HG02885 (cell line): ENCODE results near the gene MFAP3.
"Not testable (repeated sequence)": the region's sequence is repeated elsewhere in the genome, so short reads cannot be mapped to it uniquely, and the experiment has no call there.

Experiments
- ATAC-seq: cut with Tn5 transposase; IDR thresholded peaks from one replicate; pipeline ENCODE4 v1.9.1; 2021; ENCODE audit warnings: mild to moderate bottlenecking; ENCODE audit not compliant: unreplicated experiment, poor library complexity

The MFAP3 gene

DNA sequence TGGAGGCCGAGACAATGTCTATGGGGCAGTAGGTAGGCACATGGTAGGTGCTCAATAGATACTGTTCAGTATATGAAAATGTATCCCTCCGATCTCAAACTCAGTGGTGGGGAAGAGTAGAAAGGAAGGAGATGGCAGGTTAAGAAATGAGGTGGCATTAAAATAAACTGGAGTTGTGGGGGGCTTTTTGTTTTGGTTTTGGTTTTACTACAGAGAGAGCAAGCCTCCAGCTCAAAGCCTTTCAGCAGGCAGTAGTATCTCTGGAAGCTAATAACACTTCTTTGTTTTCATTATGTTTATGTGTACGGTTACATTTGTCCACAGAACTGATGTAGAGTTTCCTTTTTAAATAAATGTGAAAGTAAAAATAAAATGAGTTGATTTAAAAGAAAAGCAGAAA lies 8.6 kb downstream of the MFAP3 start:
- peak; percentile 69 for ATAC-seq

DNA sequence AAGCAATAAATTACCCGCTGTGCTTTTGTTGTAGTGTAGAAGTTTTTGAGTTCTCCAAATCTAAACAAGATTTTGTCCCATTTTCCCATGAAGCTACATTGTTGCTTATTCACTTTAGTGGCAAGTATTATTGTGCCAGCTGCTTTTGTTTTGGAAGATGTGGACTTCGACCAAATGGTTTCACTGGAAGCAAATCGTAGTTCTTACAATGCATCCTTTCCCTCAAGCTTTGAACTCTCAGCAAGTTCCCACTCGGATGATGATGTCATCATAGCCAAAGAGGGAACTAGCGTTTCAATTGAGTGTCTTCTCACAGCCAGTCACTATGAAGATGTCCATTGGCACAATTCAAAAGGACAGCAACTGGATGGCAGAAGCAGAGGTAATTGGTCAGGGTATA lies 10.9 kb downstream of the MFAP3 start:
- ATAC-seq: no peak

DNA sequence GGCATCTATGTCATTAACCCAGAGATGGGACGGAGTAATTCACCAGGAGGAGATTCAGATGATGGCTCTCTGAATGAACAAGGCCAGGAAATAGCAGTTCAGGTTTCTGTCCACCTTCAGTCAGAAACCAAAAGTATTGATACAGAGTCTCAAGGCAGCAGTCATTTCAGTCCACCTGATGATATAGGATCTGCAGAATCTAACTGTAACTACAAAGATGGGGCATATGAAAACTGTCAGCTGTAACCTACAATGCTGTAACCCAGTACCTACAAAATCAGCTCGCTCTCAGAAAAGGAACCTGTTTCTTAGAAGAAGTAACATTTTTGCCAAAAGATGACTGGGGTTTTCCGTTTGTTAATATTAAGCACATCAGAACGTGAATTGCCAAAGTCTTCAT lies 14.7 kb downstream of the MFAP3 start:
- ATAC-seq: no peak

DNA sequence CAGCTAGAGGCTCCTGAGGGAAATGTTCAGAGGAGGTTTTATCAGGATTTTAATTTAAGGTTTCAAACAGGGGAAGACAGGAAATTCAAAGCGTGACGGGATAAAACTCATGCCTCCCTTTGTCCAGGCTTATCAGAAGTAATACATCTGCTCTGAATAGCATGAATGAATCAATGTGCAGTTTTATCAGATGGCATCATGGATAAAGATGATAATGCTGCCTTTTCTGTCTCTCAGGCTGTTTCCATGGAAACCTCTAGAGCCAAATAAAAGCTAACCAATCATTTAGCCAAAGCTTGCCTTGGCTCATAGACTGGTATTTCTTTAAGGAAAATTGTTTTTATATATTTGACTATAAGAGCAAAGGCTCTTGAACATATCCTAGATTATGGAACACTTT lies 16.4 kb downstream of the MFAP3 start:
- no peak for ATAC-seq

DNA sequence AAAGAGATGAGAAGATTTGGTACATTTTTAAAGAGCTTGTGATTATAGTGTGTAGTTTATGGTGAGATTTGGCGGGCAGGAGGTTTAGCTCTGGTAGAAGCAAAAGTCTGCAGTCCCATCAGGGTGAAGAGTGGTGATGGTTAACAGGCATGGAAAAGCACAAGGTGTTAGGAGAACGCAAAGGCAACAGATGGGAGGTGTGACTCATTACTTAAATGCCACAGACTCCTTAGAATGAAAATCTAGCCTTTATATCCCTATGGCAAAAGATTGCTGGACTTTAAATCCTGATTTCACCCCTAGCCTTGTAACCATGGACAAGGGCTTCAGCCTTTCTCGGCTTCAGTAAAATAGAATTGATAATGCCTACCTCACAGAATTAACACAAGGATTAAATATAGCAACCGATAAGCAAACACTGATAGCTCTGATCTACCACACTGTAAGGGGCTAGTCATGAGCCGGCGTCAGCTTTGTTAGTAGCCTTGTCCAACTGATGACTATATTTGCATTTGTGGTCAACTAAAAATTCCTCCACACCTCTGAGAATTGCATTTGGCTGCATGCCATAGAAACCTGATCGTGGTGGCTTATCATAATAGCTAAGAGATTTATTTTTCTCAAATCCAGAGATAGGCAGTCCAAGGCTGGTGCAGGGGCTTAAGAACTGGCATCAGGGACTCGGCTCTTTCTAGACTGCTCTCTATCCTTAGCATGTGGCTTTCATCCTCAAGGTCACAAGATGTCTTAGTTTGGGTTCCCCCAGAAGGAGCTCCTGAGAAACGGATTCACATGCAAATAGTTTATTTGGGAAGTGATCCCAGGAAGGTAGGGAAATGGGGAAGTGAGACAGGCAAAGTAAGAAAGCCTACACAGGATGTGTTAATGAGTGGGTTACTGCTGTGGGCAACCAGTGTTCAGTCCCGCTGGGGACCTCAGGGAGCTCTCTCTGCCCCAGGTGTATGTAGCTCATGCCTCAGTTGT lies 19.6 kb downstream of the MFAP3 start:
- peak; percentile 76 for ATAC-seq

DNA sequence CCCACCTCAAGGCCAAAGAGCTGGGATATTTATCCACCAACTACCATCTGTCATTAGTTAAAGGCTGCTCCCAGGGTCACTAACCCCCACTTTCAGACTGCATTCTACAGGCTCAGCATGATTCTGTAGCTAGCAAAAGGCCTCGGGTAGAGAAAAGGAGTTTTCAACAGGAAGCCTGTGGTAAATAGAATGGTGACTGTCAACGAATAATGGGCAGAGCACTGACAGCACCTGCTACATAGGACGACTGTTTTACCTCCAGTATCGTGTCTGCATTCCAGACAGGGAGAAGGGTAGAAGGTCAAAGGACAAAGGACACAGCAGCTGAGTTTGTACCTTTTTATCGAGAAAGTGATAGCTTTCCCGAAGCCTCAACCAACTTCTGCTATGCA lies 20.3 kb downstream of the MFAP3 start:
- peak; percentile 57 for ATAC-seq

DNA sequence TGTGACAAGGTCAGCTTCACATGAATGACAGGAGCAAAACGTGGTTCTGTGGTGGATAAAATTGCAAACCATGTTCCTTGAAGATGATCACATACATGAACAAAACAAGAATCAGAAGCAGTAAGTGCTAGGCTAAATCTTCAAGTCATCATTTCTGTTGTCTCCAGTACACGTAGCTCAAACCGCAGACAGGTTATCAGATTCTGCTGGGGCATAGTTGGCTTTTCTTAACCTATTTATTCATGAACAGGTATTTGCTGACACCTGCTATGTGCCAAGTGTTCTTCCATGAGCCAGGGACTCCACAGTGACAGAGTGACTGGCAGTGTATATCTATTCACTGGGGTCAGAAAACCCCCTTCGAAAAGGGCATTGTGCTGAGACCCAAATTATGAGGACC lies 20.8 kb downstream of the MFAP3 start:
- ATAC-seq: no peak

DNA sequence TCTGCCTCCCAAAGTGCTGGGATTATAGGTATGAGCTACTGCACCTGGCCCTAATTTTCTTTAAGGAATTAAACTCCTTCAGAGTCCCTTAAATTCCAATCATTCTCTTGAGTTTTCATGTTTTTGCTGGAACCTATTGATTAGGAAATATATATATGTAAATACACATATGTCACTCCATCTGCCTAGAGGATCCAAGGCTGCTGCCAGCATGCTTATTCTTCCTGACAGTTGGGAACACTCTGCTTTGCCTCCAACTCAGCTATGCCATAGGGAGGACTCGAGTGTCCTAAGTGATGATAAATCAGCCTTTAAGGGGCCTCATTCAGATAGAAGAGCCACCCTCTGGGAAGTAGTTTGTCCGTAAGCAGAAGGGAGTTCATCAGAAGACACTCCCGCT lies 21.8 kb downstream of the MFAP3 start:
- no peak for ATAC-seq

DNA sequence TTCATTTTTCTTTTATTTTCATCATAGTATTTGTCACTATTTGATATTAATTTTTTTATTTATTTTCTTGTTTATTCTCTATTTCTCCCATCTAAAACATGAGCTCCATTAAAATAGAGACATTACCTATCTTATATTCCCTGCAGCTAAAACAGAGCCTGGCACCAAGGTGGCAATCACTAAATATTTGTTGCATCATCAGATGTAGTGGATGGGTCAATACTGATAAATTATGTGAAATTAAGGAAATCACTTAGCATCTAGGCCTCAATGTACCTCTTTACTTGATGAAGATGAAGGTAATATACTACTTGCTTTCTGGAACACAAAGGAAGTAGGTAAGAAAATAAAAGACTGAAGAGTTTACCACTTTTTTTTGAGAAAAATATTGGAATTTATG lies 24.6 kb downstream of the MFAP3 start:
- ATAC-seq: no peak

DNA sequence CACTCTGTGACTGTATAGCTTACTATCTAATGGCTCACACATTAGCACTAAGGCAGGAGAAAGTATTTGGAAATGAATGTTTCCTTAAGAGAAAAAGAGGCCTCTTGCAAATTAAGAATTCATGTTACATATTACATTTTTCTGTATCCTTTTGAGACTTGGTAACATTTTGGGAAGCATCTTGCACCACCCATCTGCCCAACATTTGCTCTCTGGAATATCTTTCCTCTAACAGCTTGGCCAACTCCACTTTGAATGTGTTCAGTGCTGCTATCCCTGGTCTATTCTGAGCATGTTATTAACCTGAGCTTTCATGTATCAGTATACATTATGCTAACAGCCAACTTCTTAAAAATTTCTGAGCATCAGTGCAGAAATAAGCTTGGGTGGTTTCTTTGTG lies 27.2 kb downstream of the MFAP3 start:
- no peak for ATAC-seq

DNA sequence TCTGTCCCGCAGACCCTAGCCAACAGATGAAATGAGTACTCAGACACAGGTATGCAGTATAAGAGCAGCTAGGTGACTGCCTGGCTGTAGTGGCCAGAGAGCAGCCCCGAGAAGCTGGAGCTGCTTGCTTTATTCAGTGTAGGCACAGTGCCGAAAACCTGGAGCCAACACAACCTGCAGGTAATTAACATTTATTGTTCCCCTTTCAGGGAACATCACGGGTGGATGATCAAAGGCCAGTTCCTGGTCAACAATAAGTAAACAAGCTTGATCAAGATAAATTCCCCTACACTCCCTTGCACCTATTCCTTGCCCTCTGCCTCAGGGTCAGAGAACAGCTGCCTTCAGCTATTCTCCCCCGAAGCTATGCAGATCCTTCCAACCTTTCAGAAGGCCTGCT lies 31.1 kb downstream of the MFAP3 start:
- ATAC-seq: not testable (repeated sequence)

DNA sequence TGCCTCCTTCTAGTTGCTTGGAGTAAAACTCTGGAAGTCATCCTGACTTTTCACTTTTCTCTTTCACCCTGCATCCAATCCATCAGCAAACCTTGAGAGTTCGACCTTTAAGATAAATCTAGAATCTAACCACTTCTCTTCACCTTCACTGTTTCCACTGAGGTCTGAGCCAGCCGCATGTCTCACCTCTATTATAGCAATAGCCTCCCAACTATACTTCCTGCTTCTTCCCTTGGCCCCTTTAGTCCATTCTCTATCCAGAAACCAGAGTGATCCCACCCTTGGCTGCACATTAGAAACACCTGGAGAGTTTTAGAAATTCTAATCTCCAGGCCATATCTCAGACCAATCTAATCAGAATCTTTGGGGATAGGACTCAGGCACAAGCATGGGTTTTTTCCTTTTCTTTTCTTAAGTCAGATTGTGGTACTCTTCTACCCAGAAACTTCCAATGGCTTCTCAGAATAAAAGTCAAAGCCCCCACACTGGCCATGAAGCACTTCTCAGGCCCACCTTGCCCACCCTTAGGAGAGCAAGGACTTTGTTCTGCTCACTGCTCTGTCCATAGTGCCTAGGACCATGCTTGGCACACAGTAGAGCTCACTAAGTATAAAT lies 33.1 kb downstream of the MFAP3 start:
- no peak for ATAC-seq

DNA sequence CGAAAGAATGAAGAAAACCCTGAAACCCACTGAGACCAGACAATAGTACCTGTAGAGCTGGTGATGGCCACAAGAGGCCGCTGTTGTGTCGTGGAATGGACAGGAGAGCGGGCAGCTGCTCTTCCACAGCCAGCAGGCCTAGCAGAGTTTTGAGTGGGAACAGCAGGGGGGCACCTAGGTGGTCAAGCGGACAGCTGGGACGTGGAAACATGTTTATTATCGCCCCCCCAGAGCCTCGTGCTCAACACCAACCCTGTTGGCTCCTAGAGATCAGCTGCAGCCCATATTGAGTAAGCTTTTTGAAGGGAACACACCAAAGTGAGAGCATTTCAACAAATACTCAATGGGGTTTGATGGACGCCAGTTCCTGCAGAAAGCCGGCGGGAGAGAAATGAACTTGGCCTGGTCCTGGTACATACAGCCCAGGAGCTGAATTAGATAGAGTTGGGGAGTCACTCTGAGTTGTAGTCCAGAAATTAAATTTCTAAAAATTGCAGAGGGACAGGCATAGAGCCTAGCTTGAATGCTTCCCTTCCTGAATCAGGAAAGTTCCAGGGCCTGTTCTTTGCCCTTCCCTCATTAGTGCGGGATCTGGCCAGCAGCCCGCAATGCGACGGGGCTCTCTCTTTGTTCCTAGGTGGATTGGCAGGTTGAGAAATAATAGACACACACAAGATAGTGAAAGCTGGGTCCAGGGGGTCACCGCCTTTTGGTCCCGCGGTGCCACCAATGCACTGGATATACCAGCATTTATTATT lies 33.8 kb downstream of the MFAP3 start:
- ATAC-seq: peak; percentile 97

DNA sequence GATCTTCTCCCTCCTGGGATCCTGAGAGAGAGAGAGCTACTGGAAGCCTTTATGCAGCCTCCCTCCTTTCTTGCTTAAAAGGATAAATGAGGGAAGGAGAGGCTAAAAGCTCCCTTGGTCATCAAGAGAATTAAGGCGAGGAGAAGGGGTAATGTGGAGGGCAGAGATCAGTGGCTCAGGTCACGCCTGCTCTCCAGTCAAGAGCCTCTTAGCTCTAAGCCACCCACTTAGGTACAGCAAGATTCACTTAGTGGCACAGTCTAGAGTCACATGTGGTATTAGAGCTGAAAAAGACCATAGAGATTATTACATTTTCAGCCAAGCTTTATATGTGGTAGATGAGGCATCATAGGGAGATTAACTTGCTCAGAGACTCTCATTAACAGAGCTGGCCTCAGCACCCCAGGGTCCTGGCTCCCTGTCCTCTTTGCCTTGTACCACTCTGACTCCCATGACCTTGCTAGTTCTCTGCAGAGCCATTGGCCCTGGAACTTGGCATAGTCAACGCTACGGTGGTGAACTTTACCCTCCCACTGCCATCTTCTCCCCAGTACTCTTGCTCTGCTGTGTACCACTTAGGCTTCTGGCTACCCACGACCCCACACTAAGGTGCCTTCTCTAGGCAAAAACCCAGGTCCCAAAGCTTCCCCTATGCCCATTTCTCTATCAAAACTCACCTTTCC lies 37.6 kb downstream of the MFAP3 start:
- ATAC-seq: no peak

DNA sequence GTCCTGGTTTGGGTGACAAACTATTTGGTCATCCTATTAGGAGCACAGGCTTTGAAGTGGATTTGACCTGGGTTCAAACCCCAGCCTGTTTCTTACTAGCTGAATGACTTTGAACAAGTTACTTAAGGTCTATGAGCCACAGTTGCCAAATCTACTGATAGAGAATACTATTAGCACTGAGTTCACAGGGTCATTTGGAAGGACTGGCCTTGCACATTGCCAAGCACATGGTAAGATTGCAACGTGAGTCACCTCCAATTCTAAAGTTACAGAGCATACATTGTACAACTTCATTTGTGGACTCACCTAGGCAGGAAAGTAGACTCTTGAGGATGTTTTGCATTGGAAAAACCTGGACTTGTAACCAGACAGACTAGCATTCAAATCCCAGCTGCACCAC lies 38.9 kb downstream of the MFAP3 start:
- no peak for ATAC-seq

DNA sequence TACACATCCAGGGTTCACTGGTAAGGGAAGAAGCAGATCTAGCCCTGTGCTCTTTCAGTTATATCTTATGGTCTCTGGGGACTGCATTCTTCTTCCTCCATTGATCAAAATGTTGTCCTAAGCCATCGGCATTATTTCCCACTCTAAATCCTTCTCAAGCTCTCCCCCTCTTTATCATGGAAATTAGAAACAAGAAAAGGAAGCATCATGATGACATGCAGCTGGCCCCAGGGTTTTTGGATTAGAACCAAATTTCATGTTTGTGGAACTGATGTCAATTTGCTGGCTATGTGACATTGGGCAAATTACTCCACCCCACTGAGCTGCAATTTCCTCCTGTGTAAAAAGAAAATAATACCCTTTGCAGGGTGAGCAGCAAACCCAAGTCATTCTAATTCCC lies 39.5 kb downstream of the MFAP3 start:
- ATAC-seq: no peak

DNA sequence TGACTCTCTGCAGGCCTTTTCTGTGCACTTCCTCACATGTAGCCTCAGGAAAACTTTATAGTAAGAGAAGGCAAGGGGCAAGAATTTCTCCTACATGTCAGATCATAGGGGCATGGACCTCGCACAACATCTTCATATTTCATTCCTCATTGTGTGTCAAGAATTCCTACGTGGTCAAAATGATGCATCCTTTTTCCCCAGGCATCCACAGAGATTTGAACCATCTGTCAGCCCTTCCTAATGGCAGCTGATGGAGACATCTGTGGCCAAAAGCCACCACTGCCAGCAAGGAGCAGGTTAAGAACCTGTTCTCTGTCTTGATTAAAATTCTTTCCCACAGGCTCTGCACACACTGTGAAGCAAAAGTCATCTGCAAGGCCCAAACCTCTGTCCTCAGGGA lies 42.5 kb downstream of the MFAP3 start:
- no peak for ATAC-seq

DNA sequence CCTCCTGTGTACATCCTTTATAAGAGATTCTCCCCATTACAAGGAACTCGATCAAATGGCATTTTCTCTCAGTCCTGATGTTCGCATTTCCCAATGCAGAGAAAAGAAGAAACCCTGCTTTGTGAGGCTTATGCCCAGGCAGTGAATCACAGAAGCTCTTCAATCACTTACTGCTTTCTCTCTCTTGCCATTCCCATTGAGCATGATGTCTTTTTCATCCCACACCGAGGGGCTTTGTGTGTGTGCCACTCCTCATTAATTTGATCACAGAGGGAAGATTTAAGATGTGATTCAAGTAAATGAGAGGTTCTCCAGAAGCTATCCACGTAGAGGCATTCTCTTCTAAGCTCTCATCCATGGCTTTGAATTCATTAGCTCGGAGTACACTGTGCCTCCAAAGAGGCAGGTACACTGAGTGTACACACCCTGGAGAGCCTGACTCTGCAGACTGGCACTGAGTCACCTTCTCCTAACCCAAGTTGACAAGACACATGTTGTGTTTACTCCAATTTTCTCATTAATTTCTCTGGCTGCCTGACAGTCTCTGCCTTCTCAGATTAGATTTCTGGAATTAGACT lies 45.4 kb downstream of the MFAP3 start:
- ATAC-seq: no peak

DNA sequence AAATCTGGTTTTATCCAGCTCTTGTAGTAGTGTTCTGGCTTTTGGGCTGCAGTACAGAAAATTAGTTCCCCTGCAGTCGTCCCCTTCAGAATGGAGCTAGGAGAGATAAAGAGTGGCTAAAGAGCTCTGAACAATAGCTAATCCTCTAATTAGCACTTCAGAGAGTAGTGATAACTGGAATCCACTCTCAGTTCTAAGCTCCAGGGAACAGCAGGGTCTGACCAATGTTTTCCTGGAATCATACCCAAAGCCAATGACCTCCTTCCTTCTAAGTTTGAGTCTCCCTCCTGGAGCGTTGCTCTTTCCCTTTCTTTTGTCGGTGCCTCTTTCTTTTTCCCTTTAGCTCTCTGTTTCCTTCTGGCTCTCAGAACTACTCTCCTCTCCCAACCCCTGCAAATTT lies 47.4 kb downstream of the MFAP3 start:
- no peak for ATAC-seq

DNA sequence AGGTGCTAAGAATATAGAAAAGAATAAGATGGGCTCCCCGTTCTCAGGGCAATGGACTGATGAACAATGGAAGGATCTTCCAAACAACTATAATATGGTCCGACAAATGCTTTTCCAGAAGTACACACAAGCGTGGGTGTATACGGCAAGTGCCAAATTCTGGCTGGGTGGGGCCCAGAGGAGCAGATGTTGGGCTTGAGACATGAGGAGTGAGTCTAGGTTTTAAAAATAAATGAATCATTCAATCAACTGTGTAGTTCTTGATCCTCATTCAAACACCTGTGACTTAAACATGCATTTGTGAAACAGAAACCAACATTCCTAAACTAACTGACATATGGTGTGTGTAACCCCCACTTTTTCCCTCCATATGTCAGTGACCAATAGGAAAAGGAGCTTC lies 47.9 kb downstream of the MFAP3 start:
- ATAC-seq: no peak
